Caco-2 (cell line): ENCODE measurements around the gene GP5. TPM values are rescaled to one million over a fixed set of nuclear protein-coding genes. Genes with fewer than 3 reads are reported as not detected.

ENCODE experiments used
- BruUV-seq: library from RNA; stranded (reverse); fragments of 400-500 nt; replicated peaks from 2 replicates; lab custom pipeline; 2021; lab: Mats Ljungman, UMichigan
- CTCF ChIA-PET: fragments of 300-600 bp; sonication (Branson Sonifier 250); formaldehyde crosslinking; loops from one replicate; lab custom pipeline; 2022; ENCODE audit warnings: antibody characterized with exemption; lab: Charles Lee
- POLR2A ChIA-PET: fragments of 300-600 bp; sonication (Branson Sonifier 250); formaldehyde crosslinking; loops from one replicate; lab custom pipeline; 2022; ENCODE audit warnings: antibody characterized with exemption; lab: Charles Lee
- DNase-seq, 2 experiments: peaks; one replicate each; pipeline versions ENCODE4 v3.0.0 to v3.0.0-alpha.2; 2020 to 2022
- H3K27me3 ChIP-seq: replicated peaks from 2 replicates; pipeline ENCODE4 v1.6.0; 2011; ENCODE audit warnings: low read length; ENCODE audit not compliant: control insufficient read depth, insufficient read depth
- H3K36me3 ChIP-seq: 2 replicates; pipeline ENCODE4 v1.5.1; 2011; ENCODE audit warnings: low read length; ENCODE audit not compliant: control insufficient read depth, insufficient read depth
- H3K4me1 ChIP-seq: fragments of 250-450 bp; sonication (Bioruptor Pico); 2 replicates; pipeline ENCODE4 v1.5.1; 2020; ENCODE audit warnings: mild to moderate bottlenecking
- H3K4me3 ChIP-seq: 2 replicates; pipeline ENCODE4 v1.5.1; 2011; ENCODE audit warnings: low read depth, mild to moderate bottlenecking, control low read depth, low read length
- H3K9me3 ChIP-seq: fragments of 250-450 bp; sonication (Bioruptor Pico); 2 replicates; pipeline ENCODE4 v1.5.1; 2020; ENCODE audit warnings: mild to moderate bottlenecking, moderate library complexity
- H3K27ac Mint-ChIP-seq: one replicate; pipeline ENCODE4 v1.8.0; 2022; ENCODE audit warnings: mixed read lengths; ENCODE audit not compliant: unreplicated experiment
- H3K27me3 Mint-ChIP-seq: one replicate; pipeline ENCODE4 v1.8.0; 2022; ENCODE audit warnings: mixed read lengths; ENCODE audit not compliant: insufficient read depth, unreplicated experiment
- H3K36me3 Mint-ChIP-seq: one replicate; pipeline ENCODE4 v1.8.0; 2022; ENCODE audit warnings: mild to moderate bottlenecking, mixed read lengths; ENCODE audit not compliant: insufficient read depth, unreplicated experiment
- H3K4me1 Mint-ChIP-seq: one replicate; pipeline ENCODE4 v1.8.0; 2022; ENCODE audit warnings: low read depth, mixed read lengths; ENCODE audit not compliant: unreplicated experiment
- H3K4me3 Mint-ChIP-seq: one replicate; pipeline ENCODE4 v1.8.0; 2022; ENCODE audit warnings: mild to moderate bottlenecking, moderate library complexity, mixed read lengths; ENCODE audit not compliant: unreplicated experiment
- H3K9me3 Mint-ChIP-seq: one replicate; pipeline ENCODE4 v1.8.0; 2022; ENCODE audit warnings: mixed read lengths; ENCODE audit not compliant: unreplicated experiment
- intact Hi-C: fragments of 100-400 bp; cut with micrococcal nuclease; formaldehyde crosslinking; loops from one replicate; pipeline ENCODE4 v1.10.0; 2022; ENCODE audit not compliant: unreplicated experiment
- total RNA-seq: library from RNA; stranded (reverse); gene quantifications from 2 replicates; pipeline ENCODE4 v1.2.3, GENCODE V29; 2022
- TF ChIP-seq, protein P1 (sequence below), 2 experiments: fragments of 200-600 bp in 1 of 2; IDR thresholded peaks; 1 replicate in 1 of 2; 2 replicates in 1 of 2; pipeline versions ENCODE4 v1.5.1 to v1.8.0; 2011 to 2022; ENCODE audit warnings: antibody characterized with exemption in 1 of 2, control low read depth in 1 of 2, inconsistent platforms in 1 of 2, low read depth in 1 of 2, low read length in 1 of 2, mild to moderate bottlenecking in 1 of 2, moderate library complexity in 1 of 2; ENCODE audit not compliant: insufficient read depth in 1 of 2, severe bottlenecking in 1 of 2, unreplicated experiment in 1 of 2

Gene GP5
- total RNA-seq, 1 experiment from 2014 or later: 0.25 TPM

DNA sequence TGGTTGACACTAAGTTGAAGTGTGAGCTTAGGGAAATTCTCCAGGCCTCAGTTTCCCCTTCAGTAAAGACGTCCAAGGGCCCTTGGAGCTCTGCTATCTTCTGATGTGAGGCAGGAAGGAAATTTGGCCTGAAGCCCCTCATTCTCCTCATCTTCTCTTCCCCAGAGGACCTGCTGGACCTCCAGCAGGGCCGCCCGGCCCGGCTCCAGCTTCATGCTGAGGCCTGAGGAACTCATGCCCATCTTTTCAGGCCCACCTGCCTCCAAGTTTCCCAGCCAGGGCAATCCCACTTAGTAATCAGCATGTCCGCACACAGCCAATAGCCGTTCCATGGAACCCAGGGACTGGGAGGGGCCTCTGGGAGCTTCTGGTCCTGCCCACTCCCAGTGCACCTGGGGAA is 33.5 kb downstream of the GP5 start:
- H3K4me3 ChIP-seq: no peak overlapping the region
- no TSS peak for BruUV-seq
- no peaks in the 10 kb centered on the region for H3K9me3 ChIP-seq
- no peak overlapping the region for H3K4me3 Mint-ChIP-seq
- H3K9me3 Mint-ChIP-seq: no peaks in the 10 kb centered on the region
- H3K27me3 Mint-ChIP-seq: no peaks in the 10 kb centered on the region
- H3K36me3 Mint-ChIP-seq: no peaks in the 10 kb centered on the region
- intact Hi-C loops: loop anchor here (5.0 kb wide), 1 partner anchor 37 kb away; no protein-coding TSS in a partner anchor
- no peak for DNase-seq
- TF ChIP-seq, protein P1, sequence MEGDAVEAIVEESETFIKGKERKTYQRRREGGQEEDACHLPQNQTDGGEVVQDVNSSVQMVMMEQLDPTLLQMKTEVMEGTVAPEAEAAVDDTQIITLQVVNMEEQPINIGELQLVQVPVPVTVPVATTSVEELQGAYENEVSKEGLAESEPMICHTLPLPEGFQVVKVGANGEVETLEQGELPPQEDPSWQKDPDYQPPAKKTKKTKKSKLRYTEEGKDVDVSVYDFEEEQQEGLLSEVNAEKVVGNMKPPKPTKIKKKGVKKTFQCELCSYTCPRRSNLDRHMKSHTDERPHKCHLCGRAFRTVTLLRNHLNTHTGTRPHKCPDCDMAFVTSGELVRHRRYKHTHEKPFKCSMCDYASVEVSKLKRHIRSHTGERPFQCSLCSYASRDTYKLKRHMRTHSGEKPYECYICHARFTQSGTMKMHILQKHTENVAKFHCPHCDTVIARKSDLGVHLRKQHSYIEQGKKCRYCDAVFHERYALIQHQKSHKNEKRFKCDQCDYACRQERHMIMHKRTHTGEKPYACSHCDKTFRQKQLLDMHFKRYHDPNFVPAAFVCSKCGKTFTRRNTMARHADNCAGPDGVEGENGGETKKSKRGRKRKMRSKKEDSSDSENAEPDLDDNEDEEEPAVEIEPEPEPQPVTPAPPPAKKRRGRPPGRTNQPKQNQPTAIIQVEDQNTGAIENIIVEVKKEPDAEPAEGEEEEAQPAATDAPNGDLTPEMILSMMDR (IDR thresholded peaks at IDR 0.05; ENCODE audit: insufficient read depth in 1 of 2, low read depth in 1 of 2, low read length in 1 of 2, severe bottlenecking in 1 of 2, unreplicated experiment in 1 of 2): no peak
- ChIA-PET CTCF (interaction anchor here (0.7 kb wide), 1 partner anchor 229 kb away, joined by 3 read pairs; no protein-coding TSS in a partner anchor), POLR2A (no interaction called here)
- H3K4me1 ChIP-seq: peaks cover 8% of the 10 kb centered on the region; the same call in 1 of the 2 replicates
- H3K36me3 ChIP-seq: no peaks in the 10 kb centered on the region
- no peaks in the 10 kb centered on the region for H3K27me3 ChIP-seq
- H3K4me1 Mint-ChIP-seq: peaks cover 8% of the 10 kb centered on the region
- no peak overlapping the region for H3K27ac Mint-ChIP-seq

DNA sequence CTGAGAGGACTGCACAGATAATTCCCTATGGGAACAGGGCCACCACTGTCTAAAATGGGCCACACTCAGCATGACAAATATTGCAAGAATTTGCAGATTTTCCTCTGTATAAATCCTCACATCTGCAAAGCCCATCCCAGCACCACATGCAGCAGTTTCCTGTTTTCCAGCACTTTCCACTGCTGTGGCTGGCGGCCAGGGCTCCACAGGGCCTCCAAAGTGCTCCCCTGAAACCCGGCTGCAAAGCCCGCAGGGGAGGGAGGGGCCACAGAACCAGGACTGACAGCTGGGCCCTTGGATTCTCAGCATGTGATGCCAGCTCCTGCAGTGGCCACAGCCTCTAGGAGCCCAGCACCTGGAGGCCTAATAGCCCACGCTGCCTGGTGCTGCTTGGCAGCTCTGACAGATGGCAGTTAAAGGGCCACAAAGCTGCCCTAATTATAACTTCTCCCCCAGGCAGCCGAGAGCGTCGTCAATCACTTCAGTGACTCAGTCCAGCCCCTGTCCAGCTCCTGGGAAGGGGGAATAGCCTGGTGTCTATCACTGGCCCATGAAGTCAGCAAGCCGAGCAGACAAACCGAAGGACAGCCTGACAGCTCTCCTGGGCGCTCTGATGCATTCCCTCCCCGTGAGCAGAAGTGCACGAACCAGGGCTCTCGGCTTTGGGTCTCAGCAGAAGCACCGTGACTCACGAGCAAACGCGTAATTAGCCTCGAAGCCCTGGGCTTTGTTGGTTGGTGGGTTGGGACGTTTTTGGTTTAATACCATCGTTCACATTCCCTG is 34.2 kb downstream of the GP5 start:
- intact Hi-C loops: loop anchor here (5.0 kb wide), 1 partner anchor 37 kb away; no protein-coding TSS in a partner anchor
- H3K27me3 Mint-ChIP-seq: no peaks in the 10 kb centered on the region
- no peaks in the 10 kb centered on the region for H3K36me3 Mint-ChIP-seq
- BruUV-seq: no TSS peak
- peaks cover 7% of the 10 kb centered on the region; the same call in 1 of the 2 replicates for H3K4me1 ChIP-seq
- ChIA-PET CTCF (interaction anchor here (0.7 kb wide), 1 partner anchor 230 kb away, joined by 3 read pairs; no protein-coding TSS in a partner anchor), POLR2A (no interaction called here)
- H3K27me3 ChIP-seq: no peaks in the 10 kb centered on the region
- no peak overlapping the region for H3K4me3 Mint-ChIP-seq
- DNase-seq: no peak
- TF ChIP-seq, protein P1 (IDR thresholded peaks at IDR 0.05; ENCODE audit: insufficient read depth in 1 of 2, low read depth in 1 of 2, low read length in 1 of 2, severe bottlenecking in 1 of 2, unreplicated experiment in 1 of 2): no peak
- no peak overlapping the region for H3K27ac Mint-ChIP-seq
- H3K4me1 Mint-ChIP-seq: peaks cover 2% of the 10 kb centered on the region
- H3K9me3 ChIP-seq: no peaks in the 10 kb centered on the region
- H3K36me3 ChIP-seq: no peaks in the 10 kb centered on the region
- no peak overlapping the region for H3K4me3 ChIP-seq
- H3K9me3 Mint-ChIP-seq: no peaks in the 10 kb centered on the region

DNA sequence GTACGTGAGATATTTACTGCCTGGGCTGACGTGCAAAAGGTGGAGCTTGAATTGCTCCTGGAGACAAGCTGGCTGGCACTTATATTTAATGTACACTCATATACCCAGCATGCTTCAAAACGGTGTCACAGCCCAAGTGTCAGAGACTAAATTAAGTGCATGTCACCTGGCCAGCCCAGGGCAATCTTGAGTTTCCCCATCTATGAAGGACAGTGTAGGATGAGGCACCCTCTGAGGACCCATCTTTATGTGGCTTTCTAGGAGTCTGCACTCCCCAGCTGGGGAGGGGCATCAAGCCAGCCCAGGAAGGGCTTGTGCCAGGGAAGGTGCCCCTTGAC is 34.8 kb downstream of the GP5 start:
- H3K27me3 Mint-ChIP-seq: no peaks in the 10 kb centered on the region
- H3K9me3 ChIP-seq: no peaks in the 10 kb centered on the region
- H3K27ac Mint-ChIP-seq: no peak overlapping the region
- no peaks in the 10 kb centered on the region for H3K36me3 ChIP-seq
- BruUV-seq: no TSS peak
- H3K9me3 Mint-ChIP-seq: no peaks in the 10 kb centered on the region
- no peak overlapping the region for H3K4me3 Mint-ChIP-seq
- H3K27me3 ChIP-seq: no peaks in the 10 kb centered on the region
- TF ChIP-seq, protein P1 (IDR thresholded peaks at IDR 0.05; ENCODE audit: insufficient read depth in 1 of 2, low read depth in 1 of 2, low read length in 1 of 2, severe bottlenecking in 1 of 2, unreplicated experiment in 1 of 2): no peak
- ChIA-PET CTCF (no interaction called here), POLR2A (no interaction called here)
- intact Hi-C loops: no loop called here
- no peaks in the 10 kb centered on the region for H3K4me1 Mint-ChIP-seq
- H3K36me3 Mint-ChIP-seq: no peaks in the 10 kb centered on the region
- H3K4me3 ChIP-seq: no peak overlapping the region
- H3K4me1 ChIP-seq: peaks cover under 1% of the 10 kb centered on the region; the same call in 1 of the 2 replicates
- no peak for DNase-seq
